Uterus (tissue), 2 donors: ENCODE data around the gene SIM1.

Experiments used
- CTCF ChIP-seq, 4 experiments: fragments of 200-600 bp in 2 of 4; fragments of 450-650 bp in 2 of 4; sonication (generic) in 2 of 4; IDR thresholded peaks; one replicate each; pipeline ENCODE4 v1.5.1; 2016 to 2019; ENCODE audit warnings: antibody characterized with exemption in 4 of 4, mild to moderate bottlenecking in 2 of 4, moderate library complexity in 1 of 4
- POLR2A ChIP-seq, 2 donors: fragments of 450-650 bp; IDR thresholded peaks; one replicate each; pipeline ENCODE4 v1.6.1; 2016; ENCODE audit warnings: antibody characterized with exemption in 2 of 2, mild to moderate bottlenecking in 1 of 2, moderate library complexity in 1 of 2

DNA sequence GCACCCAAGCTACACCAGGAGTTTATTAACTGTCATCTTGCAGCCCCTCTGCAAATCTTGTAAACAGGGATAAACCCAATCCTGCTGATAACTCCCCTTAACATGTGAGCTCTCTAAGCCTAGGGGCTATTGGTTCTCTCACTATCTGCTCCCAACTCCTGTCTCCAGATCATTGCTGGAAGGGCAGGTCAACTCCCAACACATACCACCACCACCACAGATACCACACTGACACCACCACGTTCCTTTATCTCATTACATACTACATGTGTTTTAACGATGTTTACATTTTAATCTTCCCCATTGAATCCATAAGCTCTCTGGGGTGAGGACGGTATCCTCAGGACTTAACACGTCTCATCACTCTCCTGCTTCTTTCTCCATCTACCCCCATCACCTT lies 51.8 kb downstream of the SIM1 start:
- TF ChIP-seq POLR2A (IDR thresholded peaks at IDR 0.05) (no peak), CTCF (IDR thresholded peaks at IDR 0.05) (no peak)
